GM21619 (cell line): ENCODE data around the gene DNAH17.

Experiments used
- ATAC-seq: cut with Tn5 transposase; IDR thresholded peaks from one replicate; pipeline ENCODE4 v1.9.1; 2021; ENCODE audit not compliant: unreplicated experiment

Gene DNAH17

DNA sequence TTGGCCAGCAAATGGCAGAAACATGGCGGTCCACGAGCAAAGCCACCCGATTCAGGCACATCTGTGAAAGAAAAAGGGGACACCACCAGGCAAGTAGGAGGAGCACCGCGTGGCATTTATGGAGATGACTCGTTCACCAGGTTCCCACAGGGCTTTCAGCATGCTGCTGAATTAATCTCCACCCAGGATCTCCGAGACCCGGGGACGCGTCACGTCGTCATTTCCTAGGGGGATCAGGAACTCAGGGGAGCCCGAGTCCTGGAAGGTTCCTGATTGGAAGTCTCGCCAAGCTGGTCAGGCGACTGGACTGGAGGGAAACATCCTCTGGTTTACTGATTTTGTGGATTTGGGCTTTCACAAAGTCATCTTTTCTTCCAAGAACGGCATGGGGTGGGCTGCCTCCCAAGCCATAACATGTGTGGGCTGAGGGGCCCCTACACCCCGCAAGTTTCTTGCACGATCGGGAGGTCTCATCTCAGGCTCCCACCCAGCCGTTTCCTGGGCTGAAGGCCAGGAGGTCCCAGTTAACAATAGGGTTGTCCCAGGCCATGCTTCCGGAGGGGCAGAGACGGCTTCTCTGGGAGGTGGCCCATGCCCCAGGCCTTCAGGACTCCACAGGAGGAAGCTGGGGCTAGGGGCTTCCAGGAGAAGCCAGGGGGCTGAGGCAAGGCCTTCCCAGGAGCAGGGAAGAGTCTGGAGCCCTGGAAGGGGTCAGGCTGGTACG is 645 bp downstream of the DNAH17 start:
- ATAC-seq, result no peak

- no peak for ATAC-seq
Observed at GRCh38 chr17:78575899-78576298, 1.3 kb downstream of the DNAH17 start.

- ATAC-seq, result no peak
Observed at GRCh38 chr17:78575340-78575739, 1.9 kb downstream of the DNAH17 start.

GRCh38 chr17:78573955-78574354 is 3.2 kb downstream of the DNAH17 start:
- no peak for ATAC-seq

DNA sequence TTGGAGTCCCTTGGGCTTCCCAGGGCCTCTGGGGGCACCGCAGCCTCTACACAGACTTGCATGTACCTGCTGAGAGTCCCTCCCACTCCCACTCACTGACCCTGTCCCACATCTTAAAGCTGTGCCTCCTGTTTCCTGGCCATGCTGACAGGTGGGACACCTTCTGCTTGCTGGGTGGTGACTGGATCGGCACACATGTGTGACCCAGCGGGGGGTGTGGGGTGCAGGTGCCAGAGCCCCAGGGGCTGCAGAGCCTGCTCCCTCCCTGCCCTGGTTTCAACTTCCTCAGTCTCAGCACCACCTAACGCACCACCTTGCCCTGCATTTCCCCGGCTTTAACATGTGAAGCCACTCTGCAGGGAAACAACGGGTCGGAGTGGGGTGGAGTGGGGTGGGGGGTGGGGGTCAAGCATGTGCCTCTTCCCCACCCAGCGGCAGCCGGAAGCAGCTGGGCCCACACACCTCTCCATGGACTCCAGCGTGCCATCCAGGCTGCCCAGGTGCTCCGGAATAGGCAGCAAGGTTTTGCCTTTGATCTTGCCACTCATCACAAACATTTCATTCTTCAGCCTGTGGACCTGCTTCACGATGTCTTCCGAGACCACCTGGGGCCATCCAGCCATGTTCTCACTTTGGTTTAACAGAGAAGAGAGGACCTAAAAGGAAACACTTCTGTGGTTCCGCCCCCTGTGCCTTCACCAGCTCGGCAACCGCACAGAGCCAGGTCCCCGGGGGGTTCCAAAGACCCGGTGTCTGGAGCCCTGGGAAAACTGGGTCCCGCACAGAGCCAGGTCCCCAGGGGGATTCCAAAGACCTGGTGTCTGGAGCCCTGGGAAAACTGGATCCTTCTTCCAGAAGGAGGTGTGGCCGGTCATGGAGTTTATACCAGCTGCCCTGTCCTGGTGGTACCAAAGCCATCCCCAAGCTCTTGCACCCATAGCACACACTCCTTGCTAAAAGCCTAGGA is 4.7 kb downstream of the DNAH17 start:
- ATAC-seq, result no peak

GRCh38 chr17:78571329-78571728 is 5.9 kb downstream of the DNAH17 start:
- no peak for ATAC-seq

DNA sequence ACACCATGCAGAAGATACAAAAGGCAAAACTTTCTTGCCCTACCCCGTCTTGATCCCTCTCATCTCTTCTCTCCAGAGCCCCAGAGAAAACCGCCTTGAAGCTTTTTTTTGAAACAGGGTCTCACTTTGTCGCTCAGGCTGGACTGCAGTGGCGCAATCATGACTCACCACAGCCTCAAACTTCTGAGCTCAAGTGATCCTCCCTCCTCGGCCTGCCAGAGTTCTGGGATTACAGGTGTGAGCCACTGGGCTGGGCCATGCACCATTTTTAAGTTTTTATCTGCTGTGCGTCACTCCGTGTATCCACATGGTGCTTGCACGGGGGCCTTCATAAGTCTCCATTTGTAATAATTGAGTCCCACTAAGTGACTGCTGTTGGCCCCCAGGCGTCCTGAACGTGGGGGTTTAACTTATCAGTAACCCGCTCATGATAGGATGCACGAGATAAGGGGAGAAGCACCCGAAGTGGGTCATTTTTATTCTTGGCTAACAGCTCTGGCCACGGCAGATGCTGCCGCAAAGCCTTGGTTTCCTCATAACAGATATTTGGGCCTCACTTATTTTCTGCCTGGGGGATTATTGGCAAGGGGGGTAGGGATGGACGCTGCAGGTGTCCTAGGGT is 8.6 kb downstream of the DNAH17 start:
- no peak for ATAC-seq

GRCh38 chr17:78567991-78568390 is 9.2 kb downstream of the DNAH17 start:
- ATAC-seq, result no peak

- ATAC-seq, result no peak
Observed at GRCh38 chr17:78566947-78567346, 10.2 kb downstream of the DNAH17 start.

DNA sequence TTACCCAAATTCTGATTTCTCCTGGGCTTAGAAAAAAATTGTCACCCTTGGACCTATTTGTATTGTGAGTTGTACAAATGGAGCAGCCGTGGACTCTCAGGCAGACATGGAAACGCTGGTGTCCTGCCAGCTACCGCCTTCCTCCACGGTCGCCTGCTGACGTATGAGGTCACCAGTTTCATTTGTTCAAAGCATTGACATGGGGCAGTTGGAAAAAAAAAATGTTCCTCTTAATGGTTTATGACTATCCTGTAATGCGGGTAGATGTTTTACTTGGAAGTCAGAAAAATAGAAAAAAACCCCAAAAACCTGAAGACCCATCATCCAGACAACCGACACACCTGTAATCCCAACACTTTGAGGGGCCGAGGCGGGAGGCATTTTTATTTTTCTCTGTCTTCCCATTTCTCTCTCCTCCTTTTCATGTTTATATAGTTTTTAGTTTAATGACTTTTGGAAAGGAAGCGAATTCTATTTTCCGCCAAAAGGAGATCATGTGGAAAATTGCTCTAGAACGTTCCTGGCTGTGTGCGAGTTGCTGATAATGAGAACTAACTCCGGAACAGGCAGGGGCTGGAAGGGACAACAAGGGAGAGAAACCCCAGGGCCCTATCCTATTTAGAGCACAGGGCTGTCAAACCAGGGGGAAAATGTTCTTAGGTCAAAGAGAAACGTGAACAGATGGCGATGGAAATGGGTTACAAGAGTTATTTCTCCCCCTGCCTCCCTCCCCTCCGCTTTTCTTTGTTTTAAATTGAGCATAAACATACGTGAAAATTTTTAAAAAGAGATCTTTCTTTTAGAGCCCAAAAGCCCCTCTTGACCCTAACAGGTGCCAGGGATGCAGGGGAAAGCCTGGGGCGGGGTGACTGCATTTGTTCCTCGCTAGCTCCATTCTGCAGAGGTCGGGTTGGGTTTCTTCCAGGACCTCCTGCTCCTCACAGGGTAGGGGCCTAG is 13.7 kb downstream of the DNAH17 start:
- ATAC-seq, result no peak

DNA sequence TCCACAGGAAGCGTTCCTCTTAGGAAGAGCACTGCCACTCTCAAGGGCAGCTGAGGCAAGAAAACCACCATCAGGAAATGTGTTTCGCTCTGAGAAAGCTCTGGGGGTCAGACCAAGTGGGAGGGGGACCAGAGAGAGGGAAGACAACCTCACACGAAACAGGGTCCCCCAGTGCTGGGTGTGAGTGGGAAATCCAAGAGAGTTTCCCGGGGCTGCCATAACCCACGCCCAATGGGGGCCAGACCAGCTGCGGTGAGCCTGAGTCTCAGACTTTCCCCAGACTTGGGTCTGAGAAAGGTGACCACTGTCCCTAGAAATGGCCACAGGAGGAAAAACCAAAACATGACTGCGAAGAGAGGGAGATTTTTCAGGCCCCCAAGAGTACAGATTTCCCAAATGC is 14.5 kb downstream of the DNAH17 start:
- ATAC-seq, result no peak

DNA sequence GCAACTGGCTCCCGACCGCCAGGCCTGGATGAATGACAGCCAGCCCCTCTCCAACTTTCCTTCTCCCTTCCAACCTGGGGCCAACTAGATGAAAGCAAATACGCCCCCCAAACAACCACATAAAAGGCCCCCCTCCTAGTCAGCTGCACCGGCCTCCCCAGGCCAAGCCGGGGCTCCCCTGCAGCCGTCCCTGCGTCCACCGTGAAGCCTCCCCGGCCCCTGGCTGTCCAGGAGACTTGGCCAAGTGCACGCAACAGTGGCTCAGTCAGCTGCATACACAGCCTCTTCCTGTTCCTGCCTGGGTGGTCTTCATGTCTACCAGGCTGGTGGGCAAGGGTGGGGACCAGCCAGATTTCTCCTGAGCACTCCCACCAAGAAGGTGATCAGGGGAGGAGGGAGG is 16.0 kb downstream of the DNAH17 start:
- ATAC-seq, result no peak

GRCh38 chr17:78560731-78561130 is 16.5 kb downstream of the DNAH17 start:
- no peak for ATAC-seq

GRCh38 chr17:78559749-78560368 is 17.3 kb downstream of the DNAH17 start:
- ATAC-seq, result no peak

GRCh38 chr17:78558989-78559388 is 18.2 kb downstream of the DNAH17 start:
- ATAC-seq, result no peak

DNA sequence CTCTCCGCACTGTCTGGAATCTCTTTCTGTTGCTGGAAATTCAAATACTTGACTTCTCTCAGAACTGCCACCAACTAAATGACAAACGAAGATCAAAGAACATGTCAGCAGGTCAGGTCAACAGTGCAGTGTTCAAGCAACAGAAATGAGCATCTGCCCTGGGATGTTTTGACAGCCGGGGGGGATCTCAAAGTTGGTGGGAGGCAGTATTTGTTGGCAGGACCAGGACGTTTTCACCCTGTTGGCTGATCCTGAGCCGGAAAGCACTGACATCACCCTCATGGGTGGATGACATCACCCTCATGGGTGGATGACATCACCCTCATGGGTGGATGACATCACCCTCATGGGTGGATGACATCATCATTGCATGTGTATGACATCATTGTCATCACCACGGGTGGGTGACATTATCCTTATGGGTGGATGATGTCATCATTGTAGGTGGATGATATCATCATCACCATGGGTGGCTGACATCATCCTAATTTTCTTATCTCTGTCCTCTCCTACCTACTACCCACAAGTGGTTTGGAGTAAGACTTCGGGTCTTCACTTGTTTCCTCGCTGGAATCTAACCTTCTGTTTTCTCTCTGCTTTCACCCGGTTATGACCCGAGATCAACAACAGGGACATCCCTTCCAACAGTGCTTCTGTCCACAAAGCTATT is 18.9 kb downstream of the DNAH17 start:
- no peak for ATAC-seq

- ATAC-seq, result no peak
Observed at GRCh38 chr17:78557598-78558039, 19.6 kb downstream of the DNAH17 start.

GRCh38 chr17:78556812-78557211 is 20.4 kb downstream of the DNAH17 start:
- ATAC-seq, result no peak

- ATAC-seq, result no peak
Observed at GRCh38 chr17:78555746-78556401, 21.3 kb downstream of the DNAH17 start.
